GM19463 (cell line): ENCODE data around the gene GNAO1.

ENCODE experiments used
- ATAC-seq: cut with Tn5 transposase; IDR thresholded peaks from one replicate; pipeline ENCODE4 v1.9.1; 2021; ENCODE audit warnings: mild to moderate bottlenecking, moderate library complexity; ENCODE audit not compliant: unreplicated experiment

The GNAO1 gene

DNA sequence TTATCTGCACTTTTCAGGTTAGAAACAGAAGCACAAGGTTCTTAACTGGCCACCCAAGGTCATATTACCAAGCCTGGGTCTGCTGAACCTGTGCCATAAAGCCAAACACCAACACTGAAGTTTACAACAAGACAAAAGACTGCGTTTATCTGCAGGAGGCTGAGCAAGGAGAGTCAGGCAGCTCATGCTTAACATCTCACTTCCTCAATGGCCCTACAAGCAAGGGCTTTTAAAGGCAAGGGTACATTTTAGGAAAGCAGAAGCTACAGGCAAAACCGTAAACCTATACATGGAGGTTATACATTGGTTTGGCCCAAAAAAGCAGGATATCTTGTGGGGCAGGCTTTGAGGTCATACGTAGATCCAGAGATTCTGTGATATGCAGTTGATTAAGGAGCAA is 91.2 kb downstream of the GNAO1 start:
- no peak for ATAC-seq

DNA sequence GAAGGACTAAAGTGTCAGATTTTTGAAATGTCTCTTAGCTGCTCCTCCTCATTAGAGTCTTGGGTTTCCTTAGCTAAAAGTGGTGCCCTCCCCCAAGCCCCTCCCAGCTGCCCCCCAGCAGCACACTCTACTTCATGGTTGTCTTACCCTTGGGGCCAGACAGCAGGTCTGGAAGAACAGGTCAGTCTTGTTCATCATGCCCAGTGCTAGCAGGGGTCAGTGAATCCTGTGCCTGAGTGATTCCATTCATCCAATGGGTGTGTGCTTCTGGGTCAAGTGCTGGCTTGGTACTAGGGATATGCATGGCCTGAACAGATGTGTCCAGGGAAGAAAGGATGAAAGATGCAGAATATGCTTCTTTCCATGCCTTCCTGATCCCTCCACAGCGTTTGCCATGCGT is 93.2 kb downstream of the GNAO1 start:
- ATAC-seq, result no peak

DNA sequence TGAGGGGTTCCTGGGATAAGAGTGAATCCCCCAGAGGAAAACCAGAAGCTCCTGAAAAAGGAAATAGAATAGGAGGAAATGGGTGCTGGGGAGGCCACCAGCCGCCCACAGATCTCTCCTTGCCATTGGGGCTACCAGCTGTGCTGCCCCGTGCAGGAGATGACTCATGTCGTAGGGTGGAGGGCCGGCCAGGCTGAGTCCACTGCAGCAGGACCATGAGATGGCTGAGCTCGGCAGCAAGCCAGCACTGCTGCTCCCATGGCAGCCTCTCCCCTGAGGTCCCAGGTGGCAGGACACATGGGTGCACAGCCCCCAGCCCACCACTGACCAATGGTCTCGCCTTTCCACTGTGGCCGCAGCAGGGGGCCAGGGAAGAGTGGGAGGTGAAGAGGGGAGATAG is 95.5 kb downstream of the GNAO1 start:
- ATAC-seq, result no peak

DNA sequence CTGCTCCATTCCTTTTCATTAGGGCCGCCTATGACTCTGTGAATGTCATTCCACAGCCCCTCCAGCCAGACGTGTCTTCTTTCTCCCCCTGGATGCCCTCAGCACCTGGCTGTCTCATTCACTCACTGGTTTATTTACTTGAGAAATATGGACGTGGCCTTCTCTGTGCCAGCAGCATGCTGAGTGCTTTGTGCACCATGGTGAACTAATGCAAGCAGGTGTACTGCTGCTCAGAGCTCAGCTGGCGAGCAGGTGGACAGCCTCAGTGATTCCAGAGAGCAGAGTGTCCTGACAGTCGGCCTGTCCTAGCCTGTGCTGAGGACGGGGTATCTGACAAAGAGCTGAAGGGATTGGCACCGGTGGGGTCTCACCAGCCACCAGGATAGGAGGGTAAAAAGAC is 96.7 kb downstream of the GNAO1 start:
- no peak for ATAC-seq

DNA sequence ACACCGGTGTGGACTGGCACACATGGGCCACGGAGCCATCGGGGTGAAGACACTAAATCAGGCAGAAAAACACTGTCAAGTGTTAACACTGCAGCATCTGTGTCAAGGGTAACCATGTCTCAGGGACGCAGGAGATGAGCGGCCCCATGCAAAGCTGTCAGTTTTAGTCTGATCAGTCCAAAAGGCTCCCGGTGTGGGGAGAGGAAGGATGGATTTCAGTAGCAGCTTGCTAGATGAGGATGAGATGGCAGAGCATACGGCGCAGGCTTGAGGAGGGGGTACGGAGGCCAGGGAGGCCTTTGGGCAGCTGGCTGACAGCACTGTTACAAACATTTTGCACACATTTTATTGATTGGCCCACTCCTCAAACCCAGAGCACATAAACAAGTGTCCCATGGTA is 98.1 kb downstream of the GNAO1 start:
- ATAC-seq, result no peak

DNA sequence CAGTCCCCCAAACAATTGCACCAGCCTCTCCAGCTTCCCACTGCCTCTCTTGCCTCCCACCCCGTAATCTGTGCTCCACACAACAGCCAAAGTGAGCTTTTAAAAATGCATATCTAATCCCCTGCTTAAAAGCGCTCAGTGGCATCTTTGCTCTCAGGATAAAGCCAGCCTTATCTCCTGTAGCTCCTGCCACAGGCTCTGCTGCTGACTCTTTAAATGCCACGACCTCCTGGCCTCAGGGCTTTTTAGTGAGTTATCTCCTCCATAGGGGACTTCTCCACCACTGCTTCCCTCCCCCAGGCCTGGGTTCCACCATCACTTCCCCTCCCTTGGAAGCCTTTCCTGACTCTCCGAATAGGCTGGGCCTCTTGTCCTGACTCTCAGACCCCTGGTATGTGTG is 98.6 kb downstream of the GNAO1 start:
- no peak for ATAC-seq

DNA sequence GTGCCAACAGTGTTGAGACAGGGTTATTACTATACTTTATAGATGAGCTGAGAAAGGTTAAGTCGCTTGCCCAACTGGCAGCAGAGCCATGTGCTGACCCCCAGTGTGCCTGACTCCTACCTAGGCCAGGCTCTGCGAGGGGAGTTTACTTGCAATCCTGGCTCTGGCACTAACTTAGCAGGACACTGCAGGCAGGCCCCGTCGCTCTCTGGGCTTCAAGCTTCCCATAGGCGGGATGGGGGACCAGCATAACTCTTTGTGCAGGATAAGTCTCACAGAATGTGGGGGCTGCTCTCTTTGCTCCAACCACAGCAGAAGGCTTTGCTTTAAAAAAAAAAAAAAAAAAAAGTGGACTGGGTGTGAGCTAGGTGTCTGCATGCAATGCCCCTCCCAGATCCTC is 102.7 kb downstream of the GNAO1 start:
- no peak for ATAC-seq

DNA sequence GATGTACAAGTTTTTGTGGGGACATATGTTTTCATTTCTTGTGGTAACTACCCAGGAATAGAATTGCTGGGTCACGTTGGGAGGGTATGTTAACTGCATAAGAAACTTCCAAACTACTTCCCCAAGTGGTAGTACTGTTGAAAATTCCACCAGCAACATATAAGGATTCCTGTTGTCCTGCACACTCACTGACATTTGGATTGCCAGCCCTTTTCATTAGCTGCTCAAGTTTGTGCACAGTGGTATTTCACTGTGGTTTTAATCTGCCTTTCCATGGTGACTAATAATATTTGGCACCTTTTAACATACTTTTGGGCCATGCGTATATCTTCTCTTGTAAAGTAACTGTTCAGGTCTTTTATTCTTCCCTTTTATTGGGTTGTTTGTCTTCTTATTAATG is 103.3 kb downstream of the GNAO1 start:
- ATAC-seq, result no peak

DNA sequence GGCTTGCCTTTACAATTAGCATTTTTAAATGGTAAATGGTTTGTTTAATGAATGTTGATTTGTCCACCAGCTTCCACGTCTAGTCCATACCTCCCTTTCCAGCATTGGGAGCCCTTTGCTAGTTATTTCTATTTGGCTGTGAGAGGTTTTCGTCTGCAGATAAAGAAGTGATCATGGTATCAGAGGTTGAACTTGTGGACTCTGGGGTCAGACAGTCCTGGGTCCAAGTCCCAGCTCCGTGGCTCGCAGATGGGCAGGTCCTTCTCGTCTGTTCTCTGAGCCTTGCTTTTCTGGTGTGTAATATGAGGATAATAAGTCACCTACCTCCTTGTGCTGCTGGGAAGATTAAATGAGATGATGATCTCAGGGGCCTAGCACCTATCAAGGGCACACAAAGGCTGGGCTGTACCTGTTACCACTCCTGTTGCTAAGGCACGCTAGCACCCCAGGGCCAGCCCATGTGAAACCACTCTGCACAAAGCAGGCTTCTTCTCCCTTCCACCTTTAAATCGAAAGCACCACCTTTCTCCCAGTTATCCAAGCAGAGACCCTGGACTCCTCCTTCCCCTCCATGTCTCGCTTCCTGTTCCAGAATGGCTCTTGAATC is 103.9 kb downstream of the GNAO1 start:
- ATAC-seq, result no peak

DNA sequence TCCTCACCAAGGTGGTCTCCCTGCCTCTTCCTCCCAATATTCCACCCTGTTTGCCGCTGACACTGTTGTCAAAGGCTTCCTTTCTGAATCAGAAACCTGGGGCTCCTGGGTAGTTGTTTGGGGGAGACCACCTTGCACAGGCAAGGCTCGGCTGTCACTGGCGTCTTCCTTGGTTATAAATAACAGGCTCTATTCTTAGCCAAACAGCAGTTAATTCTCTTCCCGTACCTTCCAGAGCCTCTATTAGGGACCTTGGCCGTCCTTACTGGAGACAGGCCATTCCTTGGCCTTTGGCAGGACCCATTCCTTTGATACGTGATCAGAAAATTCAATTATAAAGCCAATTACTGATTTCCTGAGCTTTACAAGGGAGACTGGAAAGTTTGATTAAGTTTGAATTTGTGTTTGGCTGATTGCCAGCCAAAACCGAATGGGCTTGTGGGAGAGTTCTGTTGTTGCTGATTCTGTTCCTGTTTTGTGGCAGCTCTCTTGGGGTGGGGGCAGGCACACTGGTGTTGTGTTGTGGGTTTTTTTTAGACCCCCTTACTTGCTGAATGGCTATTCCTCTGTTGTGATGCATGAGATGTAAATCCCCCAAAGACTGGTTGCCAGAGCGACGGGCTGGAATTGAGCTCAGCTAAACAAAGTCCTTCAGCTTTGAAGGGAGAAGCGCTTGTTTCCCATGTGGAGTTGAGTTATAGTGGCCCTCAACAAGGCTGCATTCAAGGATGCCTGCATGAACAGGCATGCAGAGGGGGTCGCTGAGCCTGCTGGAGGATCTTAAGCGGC is 104.6 kb downstream of the GNAO1 start:
- ATAC-seq, result no peak

DNA sequence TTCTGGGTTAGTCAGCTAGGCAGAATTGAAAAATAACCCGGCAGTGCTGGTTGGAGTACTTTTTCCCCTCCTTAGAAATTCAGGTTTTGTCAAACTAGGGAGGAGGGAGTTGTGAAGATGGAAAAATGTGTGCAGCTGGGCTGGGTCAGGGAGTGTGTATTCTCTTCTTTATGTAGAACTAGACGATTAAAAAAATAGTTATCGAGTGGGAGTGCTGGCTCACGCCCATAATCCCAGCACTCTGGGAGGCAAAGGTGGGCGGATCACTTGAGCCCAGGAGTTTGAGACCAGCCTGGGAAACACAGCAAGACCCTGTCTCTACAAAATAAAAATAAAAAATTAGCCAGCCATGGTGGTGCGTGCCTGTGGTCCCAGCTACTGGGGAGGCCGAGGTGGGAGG is 106.4 kb downstream of the GNAO1 start:
- ATAC-seq, result no peak

DNA sequence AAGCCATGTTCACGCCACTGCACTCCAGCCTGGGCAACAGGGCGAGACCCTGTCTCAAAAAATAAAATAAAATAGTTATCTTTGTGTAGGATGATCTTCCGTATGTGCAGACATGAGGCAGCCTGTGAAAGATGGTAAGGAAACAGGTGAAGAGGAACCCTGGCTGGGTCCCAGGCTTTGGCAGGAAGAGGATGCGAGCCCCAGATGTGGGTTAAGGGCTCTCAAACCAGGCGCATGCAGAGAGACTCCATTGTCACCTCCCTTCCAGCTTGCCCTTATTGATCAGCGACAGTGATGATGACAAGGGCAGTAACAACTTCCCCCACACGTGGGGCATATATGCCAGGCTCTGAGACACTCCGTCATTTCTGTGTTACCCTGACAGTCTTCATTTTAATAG is 106.8 kb downstream of the GNAO1 start:
- ATAC-seq, result no peak

DNA sequence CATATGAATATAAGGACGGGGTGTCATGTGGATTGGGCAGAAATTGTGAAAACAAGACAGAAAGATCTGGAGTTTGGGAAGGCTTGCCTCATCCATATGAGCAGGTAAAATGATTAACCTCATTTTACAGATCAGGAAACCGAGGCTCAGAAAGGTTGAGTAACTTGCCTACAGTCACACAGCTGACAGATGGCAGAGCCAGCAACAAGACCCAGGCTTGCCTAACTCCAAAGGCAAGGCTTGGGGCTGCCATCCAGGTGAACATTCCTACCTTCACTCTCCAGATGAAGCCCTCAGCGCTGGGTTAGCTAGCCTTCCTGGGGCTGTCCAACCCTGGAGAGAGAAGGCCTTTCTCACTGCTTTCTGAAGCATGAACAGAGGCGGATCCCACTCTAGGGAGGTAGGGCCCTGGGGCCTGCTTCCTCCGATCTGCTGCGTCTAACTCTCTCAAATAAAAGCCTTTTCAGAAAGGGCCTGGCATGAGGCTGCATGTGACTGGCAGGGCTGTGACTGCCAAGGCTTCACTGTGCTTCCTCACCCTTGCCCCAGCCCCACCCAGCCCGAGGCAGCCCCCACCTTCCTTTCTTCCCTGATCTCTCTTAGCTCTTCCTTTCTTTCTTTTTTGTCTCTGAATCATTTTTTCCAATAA is 107.8 kb downstream of the GNAO1 start:
- ATAC-seq, result no peak

DNA sequence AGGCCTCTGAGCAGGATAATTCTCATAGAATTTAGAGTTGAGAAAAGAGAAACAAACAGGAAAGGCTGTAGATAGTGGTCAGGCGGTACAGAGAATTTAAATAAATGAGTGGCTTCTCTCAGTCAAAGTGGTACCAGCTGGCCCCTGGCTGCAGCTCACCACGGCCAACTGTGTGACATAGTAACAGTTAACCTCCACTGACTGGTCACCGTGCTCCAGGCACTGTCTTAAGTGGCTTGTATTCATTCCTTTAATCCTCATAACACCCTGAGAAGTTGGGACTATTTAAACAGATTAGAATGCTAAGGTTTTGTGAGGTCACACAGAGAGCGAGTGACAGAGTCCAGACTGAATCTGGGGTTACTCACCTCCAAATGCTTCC is 108.9 kb downstream of the GNAO1 start:
- ATAC-seq, result no peak

DNA sequence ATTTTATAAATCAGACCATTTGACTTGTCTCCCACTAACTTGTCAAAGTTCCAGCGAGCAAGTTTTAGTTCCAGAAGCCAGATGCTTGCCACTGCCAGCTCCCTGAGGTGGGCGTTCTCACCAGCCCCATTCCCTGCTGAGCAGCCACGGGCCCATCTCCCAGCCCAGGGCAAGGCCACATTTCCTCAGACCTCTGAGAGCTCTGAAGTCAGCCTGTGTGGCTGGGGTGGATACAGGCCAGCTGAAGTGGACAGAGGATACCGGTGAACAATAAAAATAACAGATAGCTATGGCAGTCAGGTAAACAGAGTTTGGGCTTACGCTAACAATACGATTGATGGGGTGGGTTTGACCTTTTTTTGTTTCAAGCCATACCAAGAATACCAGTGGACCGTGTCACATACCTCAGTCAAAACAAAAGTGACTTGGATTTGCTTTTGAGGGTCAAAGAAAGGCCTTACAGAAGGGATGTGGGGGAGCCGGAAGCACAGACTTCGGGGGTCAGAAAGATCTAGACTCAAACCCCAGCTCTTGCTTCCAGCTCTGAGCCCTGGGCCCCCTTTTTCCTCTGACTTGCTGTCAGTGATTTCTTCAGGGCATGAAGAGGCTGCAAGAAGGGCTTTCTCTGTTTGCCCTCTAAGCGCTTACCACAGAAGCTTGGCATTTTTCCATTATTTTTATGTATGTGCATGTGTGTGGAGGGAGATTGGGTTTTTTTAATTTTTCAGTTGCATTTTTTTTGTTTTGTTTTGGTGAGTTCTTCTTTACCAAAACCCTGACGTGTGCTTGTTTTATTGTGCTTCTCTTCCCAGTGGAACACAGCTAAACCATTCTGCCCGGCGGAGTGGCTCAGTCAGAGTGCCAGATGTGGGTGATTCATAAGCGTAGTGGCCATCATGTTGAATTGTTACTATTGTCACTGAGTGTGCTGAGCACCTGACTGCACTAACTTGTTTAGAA is 109.9 kb downstream of the GNAO1 start:
- ATAC-seq, result no peak

DNA sequence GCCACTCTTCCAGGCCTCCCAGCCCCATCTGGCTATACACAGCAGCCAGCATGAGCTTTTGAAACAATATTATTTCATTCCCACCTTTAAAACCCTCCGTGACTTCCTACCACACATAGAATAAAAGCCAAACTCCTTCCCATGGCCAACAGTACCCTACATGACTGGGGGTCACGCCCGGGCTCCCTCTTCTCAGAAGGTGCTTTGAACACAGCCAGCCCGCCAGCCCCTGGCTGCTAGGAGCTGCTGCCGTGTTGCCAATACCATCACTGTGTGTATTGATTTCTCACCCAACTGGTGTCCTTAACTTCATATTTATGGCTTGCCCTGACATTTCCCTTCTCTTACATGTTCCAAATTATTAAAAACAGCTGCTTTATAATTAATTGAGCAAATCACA is 111.2 kb downstream of the GNAO1 start:
- ATAC-seq, result no peak

DNA sequence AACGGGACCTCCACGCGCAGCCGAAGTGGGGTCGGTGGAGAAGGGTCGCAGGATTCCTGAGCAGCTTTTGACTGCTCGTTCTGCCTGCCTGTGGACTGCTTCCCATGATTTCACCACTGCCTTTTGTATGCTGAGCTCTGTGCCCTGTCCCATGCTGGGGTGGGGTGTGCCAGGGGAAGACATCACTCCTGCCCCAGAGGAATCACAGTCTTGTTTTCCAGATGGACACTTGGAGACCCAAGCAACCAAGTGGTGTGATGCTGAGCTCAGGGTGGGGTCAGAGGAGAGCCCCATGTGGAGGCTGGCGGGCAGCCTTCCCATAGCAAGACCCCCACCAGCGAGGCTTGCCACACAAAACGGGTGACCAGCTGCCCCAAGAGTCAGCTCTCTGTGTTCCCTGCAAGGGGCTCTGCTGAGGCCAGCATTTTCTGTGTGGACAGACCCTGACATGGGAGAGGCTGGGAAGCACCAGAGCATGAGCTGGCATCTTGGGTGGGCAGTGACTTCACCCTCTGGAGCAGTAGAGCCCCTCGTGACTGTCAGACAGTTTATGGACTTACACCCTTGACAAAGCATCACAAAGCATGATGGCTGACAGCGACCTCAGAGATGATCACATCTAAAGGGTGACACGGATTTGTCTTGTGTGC is 111.9 kb downstream of the GNAO1 start:
- ATAC-seq, result no peak

DNA sequence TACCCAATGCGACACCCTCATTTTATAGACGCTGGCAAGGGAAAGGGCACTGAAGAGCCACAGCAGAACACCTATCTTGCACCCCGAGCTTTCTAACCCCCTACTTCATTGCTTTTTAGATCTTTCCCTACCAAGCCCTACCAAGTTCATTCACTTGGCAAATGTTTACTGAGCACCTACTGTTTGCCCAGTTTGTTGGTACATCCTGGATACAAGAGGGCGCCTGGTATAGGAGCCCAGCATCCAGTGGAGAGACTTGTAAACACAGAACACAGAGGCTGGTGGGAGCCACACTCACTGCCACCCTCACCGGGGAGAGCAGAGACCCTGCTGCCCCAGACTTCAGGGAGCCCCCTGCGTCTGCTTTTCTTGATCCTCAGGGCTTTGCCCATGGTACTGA is 112.6 kb downstream of the GNAO1 start:
- ATAC-seq, result no peak

DNA sequence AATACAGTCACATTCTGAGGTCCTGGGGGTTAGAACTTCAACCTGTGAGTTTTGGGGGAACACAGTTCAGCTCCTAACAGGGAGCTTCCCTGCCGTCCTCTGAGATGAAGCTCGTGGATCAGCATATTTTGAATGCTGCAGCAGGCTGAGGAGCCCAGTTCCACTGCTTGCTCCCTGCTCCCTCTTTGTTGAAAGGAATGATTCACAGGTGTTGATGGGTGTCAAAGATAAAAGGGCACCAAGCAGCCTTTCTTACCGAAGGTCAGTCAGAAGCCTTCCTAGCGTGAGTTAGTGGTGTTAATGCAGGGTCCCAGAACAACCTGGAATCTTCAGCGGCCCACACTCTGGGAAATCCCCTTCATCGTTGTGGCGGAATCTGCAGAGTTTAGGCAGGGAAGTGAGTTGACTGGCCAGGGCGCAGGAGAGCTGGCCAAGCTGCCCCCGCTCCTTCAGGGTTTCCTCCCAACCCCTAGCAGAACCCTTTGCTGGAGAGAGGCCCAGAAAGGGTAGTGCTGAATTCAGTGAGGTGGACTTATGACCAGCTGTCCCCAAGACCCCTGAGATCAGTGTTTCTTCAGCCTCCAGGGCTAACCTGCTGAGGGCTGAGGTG is 114.8 kb downstream of the GNAO1 start:
- no peak for ATAC-seq
